CD4-positive, alpha-beta T cell treated with Interleukin-15 for 1 hour (primary cell): ENCODE measurements around the gene CEACAM1.
"Not testable (repeated sequence)": the region's sequence is repeated elsewhere in the genome, so short reads cannot be mapped to it uniquely, and the experiment has no call there.

Source experiments
- DNase-seq: peaks from one replicate; pipeline ENCODE4 v3.0.0-alpha.2; 2020

CEACAM1 gene

DNA sequence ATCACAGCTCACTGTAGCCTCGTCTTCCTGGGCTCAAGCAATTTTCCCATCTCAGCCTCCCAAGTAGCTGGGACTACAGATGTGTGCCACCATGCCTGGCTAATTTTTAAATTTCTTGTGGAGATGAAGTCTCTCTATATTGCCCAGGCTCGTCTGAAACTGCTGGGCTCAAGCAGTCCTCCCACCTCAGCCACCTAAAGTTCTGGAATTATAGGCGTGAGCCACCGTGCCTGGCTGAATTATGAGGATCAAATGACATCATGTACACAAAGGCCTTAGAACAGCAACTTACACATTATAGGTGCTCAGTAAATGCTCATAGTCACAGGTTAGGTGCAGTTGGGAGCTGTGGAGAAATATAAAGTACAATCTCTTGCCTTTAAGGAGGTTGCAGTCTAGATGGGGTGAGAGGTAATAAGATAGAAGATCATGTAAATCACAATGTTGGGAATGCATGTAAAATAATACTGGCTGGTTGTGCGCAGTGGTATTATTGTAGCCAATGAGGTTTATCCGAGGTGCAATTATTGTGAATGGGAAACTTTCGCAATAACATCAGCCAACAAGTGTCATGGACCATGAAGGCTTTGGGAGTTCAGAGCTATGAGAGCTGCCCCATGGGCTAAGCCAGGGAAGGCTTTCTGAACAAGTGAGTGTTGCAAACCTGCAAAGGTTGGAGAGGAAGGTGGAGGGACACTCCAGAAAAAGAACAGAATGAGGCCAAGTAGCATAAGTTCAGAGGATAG, 55.7 kb downstream of the CEACAM1 start:
- DNase-seq: no peak

DNA sequence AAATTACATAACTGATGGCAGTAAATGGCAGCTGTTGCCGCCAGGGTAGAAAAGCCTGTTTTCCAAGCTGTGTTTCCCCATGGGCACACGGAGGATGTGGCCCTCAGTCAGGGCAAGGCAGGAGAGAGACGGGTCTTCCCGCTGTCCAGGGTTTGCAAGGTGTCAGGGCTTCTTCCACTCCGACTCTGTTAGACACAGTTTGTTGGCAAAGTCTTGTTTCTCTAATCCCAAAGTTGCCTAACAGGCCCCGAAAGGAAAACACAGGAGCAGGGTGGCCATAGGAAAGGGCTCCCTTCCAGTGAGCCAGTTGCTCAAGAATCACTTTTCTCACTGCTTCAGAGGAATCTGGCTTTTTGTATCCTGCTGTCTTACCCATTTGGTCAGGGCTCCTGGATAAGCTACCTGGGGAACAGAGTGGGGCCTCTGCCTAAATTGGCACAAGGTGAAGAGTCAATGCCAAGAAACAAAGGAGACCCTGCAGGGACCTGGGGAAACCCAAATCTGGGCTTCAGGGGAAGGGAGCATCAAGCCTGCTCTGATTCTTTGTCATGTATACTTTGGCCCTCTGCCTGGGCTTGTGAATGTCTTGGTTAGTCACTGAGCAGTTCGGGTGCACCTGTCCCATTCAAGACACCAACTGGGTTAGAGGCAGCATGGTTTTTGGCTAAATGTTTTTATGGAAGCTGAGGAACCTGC, 56.6 kb downstream of the CEACAM1 start:
- no peak for DNase-seq

DNA sequence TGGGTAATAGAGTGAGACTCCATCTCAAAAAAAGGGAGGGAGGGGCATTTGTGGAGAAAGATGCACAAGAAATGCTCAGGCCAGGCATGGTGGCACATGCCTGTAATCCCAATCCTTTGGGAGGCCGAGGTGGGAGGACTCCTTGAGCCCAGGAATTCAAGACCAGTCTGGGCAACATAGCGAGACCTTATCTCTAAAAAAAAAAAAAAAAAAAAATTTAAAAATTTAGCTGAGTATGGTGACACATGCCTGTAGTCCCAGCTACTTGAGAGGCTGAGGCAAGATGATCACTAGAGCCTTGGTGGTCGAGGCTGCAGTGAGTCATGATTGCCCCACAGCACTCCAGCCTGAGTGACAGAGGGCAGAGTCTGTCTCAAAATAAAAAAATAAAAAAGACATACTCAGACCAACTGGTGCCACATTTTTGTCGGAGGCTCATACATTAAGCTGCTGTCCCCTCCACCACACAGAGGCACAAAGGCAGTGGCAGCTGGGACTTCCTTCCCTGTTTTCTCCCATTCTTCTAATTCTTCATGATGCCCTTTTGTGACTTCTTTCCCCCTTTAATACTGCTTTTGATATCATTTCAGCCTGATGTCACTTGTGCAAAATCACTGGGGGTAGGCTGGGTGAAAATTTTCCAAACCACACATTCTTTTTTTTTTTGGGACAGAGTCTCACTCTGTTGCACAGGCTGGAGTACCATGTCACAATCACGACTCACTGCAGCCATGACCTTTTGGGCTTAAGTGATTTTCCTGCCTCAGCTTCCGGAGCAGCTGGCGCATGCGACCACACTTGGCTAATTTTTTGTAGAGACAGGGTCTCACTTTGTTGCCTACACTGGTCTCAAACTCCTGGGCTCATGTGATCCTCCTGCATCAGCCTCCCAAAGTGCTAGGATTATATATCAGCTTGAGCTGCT, 58.7 kb downstream of the CEACAM1 start:
- no peak for DNase-seq

DNA sequence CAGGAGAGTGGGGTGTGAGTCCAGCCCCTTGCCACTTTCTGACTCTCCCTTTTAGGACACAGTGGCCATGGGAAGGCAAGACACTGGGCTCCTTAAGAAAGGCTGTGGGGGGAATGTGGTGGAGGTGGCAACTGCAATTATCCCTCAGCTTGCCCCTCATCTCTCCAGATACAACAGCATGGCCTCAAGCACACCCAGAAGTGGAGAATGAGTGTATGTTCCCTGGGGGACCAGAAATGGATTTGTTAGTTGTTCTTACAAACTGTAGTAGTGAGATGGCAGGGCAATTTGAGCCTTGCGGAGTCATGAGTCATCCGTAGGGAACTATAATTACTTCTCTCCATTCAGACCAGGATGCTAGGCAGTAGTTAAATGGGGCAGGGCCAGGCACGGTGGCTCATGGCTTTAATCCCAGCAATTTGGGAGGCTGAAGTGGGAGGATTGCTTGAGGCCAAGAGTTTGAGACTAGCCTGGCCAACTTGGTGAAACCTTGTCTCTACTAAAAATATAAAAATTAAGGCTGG, 59.9 kb downstream of the CEACAM1 start:
- DNase-seq: no peak

DNA sequence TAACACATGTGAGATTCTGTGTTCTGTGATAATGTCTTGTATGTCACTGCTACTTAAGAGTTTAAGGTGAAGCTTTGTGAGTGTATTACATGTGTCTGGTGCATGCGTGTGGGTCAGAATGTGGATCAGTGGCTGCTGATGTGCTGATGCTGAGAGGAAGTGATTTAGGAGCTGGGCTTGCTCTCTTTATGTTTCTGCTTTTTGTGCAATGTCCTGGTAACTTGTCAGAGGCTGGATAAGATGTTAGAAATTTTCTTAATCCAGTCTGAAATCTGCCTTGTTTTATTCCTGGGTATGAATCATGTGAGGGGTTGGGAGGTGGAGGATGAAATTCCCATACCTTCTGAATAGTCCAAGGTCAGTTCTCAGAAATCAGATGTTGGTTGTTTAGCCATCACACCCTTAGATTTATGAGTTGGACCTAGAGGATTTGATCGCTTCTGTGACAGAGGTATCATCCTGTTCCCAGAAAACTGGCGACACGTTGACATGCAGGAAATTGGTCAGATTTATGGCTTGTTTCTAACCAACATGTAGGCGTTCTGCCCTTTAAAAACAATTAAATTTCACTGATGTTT, 61.0 kb downstream of the CEACAM1 start:
- DNase-seq: no peak

DNA sequence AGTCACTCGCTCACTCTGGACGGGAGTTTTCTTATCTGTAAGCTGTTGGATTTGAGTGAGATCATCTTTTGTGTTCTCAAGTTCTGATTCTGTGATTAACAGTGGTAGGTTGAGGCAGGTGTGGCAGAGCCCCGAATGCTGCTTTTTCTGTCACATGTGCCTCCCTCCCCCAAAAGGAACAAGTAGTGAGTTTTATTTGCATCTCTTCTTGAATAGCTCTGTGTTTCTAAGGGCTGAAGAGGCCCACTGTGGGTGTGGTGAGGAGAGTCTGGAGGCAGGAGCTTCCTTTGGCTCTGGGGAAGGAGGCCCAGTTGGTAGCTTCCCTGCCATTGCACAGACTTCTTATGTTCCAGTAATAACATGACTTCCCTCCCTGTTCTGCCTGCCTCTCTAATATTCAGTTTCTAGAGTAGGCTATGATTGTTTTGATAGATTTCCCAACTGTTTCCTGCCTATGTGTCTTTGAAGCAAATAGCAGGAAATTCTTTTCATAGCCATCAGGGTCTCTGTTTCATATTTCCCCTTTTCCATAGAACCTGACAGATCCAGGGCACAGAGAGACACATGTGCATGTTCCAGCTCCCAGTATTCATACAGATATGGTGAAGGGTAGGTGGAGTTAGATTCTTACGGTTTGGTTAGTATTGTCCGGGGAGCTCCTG, 61.6 kb downstream of the CEACAM1 start:
- no peak for DNase-seq

DNA sequence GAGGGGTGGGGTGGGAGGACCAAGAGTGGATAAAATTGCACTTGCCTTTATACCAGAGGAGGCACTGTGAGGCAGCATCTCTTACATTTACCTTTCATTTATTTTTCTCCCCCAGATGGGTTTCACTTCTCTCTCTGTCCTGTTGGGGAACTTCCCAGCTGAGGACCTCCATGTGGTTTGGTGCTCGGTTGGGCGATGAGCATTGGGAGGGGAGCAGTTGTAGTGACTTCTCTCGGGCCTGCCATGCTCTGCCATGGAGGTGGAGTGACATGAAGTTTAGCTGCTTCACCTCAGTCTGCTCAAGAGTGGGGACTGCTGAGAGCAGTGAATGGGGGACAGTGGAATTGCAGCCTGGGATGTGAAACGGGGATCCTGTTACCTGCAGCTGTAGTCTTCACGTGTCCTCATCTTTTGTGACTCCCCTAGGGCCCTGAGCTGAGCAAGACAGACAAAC, 62.4 kb downstream of the CEACAM1 start:
- peak; percentile 54 for DNase-seq

DNA sequence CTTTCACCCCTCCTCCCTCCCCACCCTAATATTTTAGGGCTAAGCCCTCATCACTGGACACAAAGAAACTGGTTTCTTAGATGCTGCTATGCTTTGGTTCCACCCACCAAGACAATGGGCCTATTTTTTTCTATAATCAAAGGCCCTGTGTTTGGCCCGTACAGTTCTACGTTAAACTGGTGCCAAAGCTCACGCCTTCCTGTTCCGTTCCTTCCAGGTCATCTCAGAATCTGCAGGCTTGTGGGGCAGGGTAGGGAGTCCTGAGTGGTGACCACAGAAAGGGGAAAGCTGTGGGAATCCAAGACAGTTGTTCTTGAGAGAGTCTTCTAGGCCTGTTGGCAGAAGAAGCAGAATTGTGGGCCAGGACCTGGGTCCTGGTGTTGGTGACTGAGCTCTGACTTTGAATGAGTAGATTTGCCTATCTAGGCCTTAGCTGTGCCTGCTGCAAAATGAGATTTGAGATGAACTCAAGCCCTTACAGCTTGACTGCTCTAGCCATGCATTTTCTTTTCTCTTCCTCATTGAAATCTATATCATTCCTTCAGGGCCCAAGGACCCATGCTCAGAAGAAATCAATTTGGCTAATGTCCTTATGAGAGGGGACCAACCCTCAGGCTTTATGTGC, 66.5 kb downstream of the CEACAM1 start:
- no peak for DNase-seq

DNA sequence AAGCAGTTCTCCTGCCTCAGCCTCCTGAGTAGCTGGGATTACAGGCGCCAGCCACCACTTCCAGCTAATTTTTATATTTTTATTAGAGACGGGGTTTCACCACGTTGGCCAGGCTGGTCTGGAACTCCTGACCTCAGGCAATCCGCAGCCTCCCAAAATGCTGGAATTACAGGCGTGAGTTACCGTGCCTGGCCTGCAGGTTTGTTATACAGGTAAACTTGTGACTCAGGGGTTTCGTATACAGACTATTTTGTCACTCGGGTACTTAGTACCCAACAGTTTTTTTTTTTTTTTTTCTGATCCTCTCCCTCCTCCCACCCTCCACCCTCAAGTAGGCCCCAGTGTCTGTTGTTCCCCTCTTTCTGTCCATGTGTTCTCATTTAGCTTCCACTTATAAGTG, 67.0 kb downstream of the CEACAM1 start:
- DNase-seq: not testable (repeated sequence)

DNA sequence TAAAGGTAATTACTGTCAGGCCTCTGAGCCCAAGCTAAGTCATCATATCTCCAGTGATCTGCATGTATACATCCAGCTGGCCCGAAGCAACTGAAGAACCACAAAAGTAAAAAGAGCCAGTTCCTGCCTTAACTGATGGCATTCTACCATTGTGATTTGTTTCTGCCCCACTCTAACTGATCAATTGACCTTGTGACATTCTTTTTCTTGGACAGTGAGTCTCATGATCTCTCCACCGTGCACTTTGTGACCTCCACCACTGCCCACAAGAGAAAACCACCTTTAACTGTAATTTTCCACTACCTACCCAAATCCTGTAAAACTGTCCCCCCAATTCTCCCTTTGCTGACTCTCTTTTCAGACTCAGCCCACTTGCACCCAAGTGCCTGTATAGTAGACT, 68.4 kb downstream of the CEACAM1 start:
- DNase-seq: no peak
